NCI-H446 treated with DMSO at 0.1 percent for 48 hours (cell line): ENCODE measurements around the gene CDC7.
"Not testable (repeated sequence)": the region's sequence is repeated elsewhere in the genome, so short reads cannot be mapped to it uniquely, and the experiment has no call there.

ENCODE experiments used
- DNase-seq: peaks from one replicate; lab custom pipeline; 2025; lab: John Stamatoyannopoulos, UW

The CDC7 gene

DNA sequence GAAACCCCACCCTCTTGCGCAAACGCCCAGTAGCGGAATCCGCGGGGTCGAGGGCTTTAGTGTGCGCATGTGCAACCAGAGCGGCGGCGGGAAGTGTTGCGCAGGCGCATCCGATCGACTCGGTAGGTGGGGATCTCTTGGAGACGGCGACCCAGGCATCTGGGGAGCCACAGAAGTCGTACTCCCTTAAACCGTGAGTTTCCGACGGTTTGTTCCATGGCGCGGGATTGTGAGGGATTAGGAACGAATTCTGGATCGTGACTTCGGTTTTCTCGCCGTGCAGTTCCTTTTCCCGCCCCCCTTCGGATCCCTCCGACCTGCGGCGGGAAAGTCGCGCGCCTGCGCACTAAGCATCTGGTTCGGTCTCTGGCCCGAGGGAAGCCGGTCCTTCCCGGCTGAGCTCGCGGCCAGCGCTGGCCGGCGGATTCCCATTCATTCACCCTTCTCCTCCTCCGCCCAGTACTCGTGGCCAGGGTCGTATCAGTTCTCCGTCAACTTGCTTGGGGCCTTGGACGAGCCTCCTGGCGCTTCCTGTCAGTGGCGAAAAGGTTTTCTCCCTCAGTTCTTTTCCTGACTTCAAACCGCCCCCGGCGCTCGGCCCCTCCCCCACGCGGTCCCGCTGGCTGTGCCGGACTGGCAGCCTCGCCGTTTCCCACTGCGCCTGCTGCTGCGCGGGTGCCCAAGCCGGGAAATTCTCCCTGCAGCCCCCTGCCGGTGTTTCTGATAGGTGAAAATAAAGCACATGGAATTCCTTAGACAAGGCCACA, at the start of gene CDC7:
Gene CDC7 (plus strand): TSS at position 96 of the 767 bp plus-strand sequence. CDS start 866 bp downstream, outside the sequence.
- DNase-seq: peak; percentile 90

- DNase-seq: no peak
Measured at GRCh38 chr1:91454136-91454535, 46.5 kb upstream of the CDC7 start.

GRCh38 chr1:91455334-91455733, 45.3 kb upstream of the CDC7 start:
- DNase-seq: no peak

GRCh38 chr1:91455896-91456295, 44.8 kb upstream of the CDC7 start:
- DNase-seq: no peak

DNA sequence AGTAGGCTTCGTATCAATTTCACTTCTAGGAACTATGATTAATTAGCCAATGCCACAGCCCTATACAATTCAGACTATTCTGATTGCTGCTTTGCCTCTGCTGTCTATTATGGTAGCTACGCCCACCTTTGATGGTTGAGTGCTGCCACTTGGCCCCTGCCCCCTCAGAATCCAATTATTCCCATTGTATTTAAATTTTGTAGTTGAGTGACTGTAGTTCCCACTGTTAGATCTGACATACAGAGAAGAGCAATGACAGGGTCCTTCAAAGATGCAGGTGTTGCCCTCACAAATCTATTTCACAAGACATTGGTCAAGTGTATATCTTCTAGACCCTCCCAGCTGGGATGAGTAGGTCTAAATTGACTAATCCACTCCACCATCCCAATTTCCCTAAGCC, 35.3 kb upstream of the CDC7 start:
- not testable (repeated sequence) for DNase-seq

DNA sequence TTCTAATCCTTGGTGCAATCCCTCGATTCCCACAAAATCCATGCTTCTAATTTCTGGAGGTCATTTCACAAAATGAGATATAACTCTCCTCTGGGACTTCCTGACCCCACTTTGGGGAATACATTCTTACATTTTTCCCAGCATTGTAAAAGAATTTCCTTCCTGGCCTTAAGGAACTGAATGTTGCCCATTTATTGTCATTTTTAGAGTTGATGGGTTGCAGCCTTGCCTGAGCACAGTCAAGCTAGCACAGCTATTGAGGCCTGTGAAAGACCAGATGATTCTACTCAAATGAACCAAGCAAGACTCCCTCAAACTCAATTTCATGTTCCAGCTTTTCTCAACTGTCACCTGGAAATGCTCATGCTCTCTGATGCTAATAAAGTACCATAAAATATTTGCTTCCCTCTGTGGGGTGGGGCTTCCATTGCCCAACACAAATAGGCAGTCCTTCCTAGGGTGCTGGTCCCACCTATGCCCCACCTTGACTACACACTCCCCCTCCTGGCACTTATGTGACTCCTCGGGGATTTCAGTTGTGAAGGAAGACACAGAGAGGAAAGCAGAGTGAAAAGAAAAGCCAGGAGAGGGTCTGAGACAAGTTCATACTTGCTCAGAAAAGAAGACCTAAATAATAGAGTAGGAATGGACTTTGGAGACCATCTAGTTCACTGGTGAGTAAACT, 24.0 kb upstream of the CDC7 start:
- DNase-seq: no peak

- no peak for DNase-seq
Measured at GRCh38 chr1:91487469-91487868, 13.2 kb upstream of the CDC7 start.

- DNase-seq: no peak
Measured at GRCh38 chr1:91490501-91490900, 10.2 kb upstream of the CDC7 start.

DNA sequence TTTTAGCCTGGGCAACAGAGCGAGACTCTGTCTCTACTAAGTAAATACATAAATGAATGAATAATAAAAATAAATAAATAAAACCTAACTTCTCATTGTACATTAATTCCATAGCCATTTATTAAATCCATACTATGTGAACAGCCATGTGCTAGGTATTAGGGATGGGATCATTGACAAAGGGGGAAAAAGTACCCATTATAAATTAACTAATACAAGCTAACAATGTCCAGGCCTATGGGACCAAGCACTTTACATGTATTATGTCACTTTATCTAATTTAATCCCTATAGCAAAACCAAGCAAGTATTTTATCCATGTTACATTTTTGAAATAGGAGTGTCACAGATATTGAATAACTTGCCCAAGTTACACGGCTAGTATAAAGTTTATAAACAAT, 2.6 kb upstream of the CDC7 start:
- DNase-seq: no peak

GRCh38 chr1:91498498-91499245, 2.0 kb upstream of the CDC7 start:
- DNase-seq: no peak

GRCh38 chr1:91499346-91499745, 1.3 kb upstream of the CDC7 start:
- no peak for DNase-seq

GRCh38 chr1:91499904-91500755, 521 bp upstream of the CDC7 start:
- no peak for DNase-seq

GRCh38 chr1:91501523-91501851, 836 bp downstream of the CDC7 start:
- DNase-seq: peak; percentile 75

DNA sequence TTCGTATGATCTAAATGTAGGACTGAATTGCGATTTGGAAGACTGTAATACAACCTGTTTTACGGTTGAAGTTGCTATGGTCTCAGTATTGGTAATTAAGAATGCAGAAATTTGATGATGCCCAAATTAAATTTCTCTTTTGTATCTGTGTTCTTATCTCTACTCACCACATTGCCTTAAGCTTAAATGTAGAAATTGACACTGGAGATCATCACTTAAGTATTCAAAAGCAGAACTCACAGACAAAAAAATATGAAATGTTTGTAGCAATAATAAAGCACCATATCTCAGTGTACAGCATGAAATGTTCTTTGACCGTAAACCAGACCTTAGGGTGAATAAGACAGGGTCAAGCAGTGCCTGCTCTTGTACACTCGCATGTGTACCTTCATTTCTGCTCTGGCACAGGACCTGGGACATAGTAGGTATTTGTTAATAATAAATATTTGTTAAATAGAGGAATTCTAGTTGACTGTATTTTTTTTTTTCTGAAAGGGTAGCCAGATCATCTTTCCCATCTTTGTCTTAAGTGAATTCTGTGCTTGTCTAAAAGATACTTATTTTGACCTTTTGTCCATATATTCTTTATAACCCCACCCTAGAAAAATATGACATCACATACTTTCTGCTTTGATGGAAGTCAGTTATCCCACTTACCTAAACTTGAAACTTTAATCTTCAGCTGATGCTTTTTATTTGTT, 1.5 kb downstream of the CDC7 start:
- DNase-seq: no peak

DNA sequence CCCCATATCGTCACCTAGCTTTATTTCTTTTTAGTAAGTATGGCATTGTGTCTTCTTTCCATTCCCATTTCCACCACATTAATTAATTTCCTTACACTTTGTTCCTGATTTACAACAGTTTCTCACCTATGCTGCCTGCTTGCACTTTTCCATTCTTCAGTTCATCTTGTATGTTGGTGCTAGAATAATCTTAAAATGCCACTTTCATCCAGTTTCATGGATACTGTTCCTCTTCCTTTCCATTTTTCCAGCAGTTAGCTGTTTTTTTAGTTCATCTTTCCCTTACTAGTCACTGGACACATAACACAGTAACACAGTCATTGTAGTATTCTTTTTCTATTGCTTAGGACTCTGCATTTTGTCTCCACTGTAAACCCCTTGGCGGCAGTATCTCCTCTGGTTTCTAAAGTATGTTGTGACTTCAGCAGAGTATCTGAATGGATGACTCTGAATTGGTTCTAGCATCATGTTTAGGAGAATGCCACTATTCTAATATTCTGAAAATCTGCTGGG, 2.1 kb downstream of the CDC7 start:
- peak; percentile 62 for DNase-seq

GRCh38 chr1:91503332-91503900, 2.8 kb downstream of the CDC7 start:
- no peak for DNase-seq

DNA sequence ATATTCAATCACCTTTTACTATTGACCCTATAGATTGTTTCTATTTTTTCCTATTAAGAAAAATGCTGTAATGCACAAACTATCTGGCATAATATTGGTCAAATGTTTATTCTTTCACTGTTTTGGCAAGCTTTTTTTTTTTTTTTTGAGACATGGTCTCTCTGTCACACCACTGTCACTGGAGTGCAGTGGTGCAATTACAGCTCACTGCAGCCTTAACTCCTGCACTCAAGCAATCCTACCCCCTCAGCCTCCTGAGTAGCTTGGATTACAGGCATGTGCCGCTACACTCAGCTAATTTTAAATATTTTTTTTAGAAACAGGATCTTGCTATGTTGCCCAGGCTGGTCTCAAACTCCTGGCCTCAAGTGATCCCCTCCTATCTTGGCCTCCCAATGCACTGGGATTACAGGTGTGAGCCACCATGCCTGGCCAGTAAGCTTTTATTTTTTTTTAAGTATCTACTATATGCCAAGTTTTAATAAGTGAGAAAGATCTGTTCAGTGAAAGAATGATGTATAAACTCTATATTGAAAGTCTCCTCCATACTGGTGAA, 3.4 kb downstream of the CDC7 start:
- DNase-seq: no peak

DNA sequence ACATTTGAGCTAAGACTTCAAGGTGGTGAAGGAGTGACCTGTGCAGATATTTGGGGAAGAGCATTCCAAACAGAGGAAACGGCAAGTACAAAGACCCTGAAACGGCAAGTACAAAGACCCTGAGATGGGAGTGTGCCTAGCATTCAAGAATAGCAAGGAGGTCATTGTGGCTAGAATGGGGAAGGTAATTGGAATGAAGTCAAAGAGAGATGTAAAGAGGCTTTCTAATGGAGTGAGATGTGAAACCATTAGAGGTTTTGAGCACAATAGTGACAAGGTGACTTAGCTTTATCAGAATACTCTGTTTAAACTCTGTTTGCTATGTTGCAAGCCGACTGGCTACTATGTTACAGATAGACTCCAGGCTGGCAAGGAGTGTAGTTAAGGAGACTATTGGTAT, 4.4 kb downstream of the CDC7 start:
- DNase-seq: no peak

DNA sequence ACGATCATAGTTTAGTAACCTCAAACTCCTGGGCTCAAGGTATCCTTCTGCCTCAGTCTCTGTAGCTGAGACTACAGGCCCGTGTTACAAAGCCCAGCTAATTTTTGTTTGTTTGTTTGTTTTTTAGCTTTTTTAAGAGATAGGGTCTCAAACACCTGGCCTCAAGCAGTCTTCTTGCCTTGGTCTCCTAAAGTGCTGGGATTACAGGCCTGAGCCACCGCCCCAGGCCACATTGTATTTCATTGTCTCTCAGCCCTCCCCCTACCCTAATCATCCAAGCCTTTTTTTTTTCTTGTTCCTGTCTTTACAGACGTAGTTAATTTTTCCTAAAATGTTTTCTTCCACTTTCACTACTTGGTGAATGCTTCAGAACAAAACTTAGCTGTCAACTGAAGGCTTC, 5.4 kb downstream of the CDC7 start:
- DNase-seq: no peak

DNA sequence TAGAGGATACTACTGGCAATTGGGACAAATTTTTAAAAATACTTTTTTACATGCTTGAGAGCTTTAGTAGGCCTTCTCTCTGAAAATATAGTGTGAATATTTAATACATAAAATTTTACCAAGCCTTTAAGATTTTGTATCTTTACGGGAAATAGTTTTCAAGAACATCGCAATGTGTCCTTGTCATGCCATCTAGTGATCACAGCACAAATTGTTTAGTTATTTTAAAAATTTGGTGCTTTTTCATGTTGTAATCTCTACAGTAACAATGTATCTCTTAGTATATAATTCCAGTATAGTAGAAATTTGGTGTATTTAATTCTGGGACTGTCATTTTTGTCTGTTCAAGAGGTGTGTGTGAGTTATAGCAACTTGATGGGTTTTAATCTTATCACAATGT, 6.7 kb downstream of the CDC7 start:
- DNase-seq: no peak

- DNase-seq: no peak
Measured at GRCh38 chr1:91510754-91511153, 10.1 kb downstream of the CDC7 start.
